GM18951 (cell line): ENCODE results near the gene CDKL5.

Source experiments
- POLR2A ChIP-seq: IDR thresholded peaks from 4 replicates; pipeline ENCODE4 v1.6.1; 2011; ENCODE audit warnings: mild to moderate bottlenecking; ENCODE audit not compliant: insufficient read length, insufficient read depth; ENCODE audit errors: extremely low read depth
- in situ Hi-C: fragments of 300-500 bp; cut with MboI; formaldehyde crosslinking; loops from one replicate; pipeline ENCODE4 v1.12.0; 2022; ENCODE audit warnings: low sequenced_read_pairs, mixed read lengths, inconsistent platforms; ENCODE audit not compliant: unreplicated experiment

The CDKL5 gene

GRCh38 chrX:18650662-18651061, 225.3 kb downstream of the CDKL5 start:
- in situ Hi-C loops: no loop called here
- no peak for TF ChIP-seq POLR2A

GRCh38 chrX:18652636-18653035, 227.2 kb downstream of the CDKL5 start:
- in situ Hi-C loops: no loop called here
- no peak for TF ChIP-seq POLR2A

GRCh38 chrX:18654875-18655836, 229.7 kb downstream of the CDKL5 start:
- TF ChIP-seq POLR2A: no peak
- in situ Hi-C loops: no loop called here

GRCh38 chrX:18661273-18661672, 235.9 kb downstream of the CDKL5 start:
- no peak for TF ChIP-seq POLR2A
- in situ Hi-C loops: no loop called here

GRCh38 chrX:18664947-18665346, 239.5 kb downstream of the CDKL5 start:
- in situ Hi-C loops: no loop called here

GRCh38 chrX:18666614-18667013, 241.2 kb downstream of the CDKL5 start:
- in situ Hi-C loops: no loop called here
- TF ChIP-seq POLR2A: no peak

More at GRCh38 chrX:18664947-18665346, 239.5 kb downstream of the CDKL5 start:
- TF ChIP-seq POLR2A: no peak

GRCh38 chrX:18668071-18668835, 242.8 kb downstream of the CDKL5 start:
- in situ Hi-C loops: no loop called here
- no peak for TF ChIP-seq POLR2A

GRCh38 chrX:18672008-18672407, 246.6 kb downstream of the CDKL5 start, which contains the start of gene RS1:
RS1 (minus strand) TSS chrX:18672108; CDS start chrX:18672068, 40 bp downstream.
- TF ChIP-seq POLR2A: no peak
- in situ Hi-C loops: no loop called here

GRCh38 chrX:18674417-18674787, 249.0 kb downstream of the CDKL5 start:
- TF ChIP-seq POLR2A: no peak
- in situ Hi-C loops: no loop called here

- TF ChIP-seq POLR2A: peak; percentile 50
- in situ Hi-C loops: no loop called here
Observed at GRCh38 chrX:18674788-18675735, 249.7 kb downstream of the CDKL5 start.

GRCh38 chrX:18676050-18676449, 250.6 kb downstream of the CDKL5 start:
- no peak for TF ChIP-seq POLR2A
- in situ Hi-C loops: no loop called here

- in situ Hi-C loops: no loop called here
Observed at GRCh38 chrX:18676470-18676869, 251.1 kb downstream of the CDKL5 start.

More at GRCh38 chrX:18676470-18676869, 251.1 kb downstream of the CDKL5 start:
- TF ChIP-seq POLR2A: no peak
